Mucosa of stomach (tissue), 1 donor: ENCODE measurements around the gene MAST4.

Experiments used
- H3K27me3 ChIP-seq: one replicate; pipeline ENCODE4 v1.7.0; 2013; ENCODE audit warnings: mild to moderate bottlenecking, low read length; ENCODE audit not compliant: control insufficient read depth, insufficient read depth
- H3K36me3 ChIP-seq: one replicate; pipeline ENCODE4 v1.7.0; 2013; ENCODE audit warnings: low read length; ENCODE audit not compliant: control insufficient read depth, insufficient read depth
- H3K4me1 ChIP-seq: one replicate; pipeline ENCODE4 v1.7.0; 2013; ENCODE audit warnings: mild to moderate bottlenecking, low read length; ENCODE audit not compliant: control insufficient read depth, insufficient read depth
- H3K4me3 ChIP-seq: one replicate; pipeline ENCODE4 v1.7.0; 2013; ENCODE audit warnings: low read length
- H3K9ac ChIP-seq: one replicate; pipeline ENCODE4 v1.7.0; 2013; ENCODE audit warnings: mild to moderate bottlenecking, low read length, moderate library complexity
- H3K9me3 ChIP-seq: one replicate; pipeline ENCODE4 v1.7.0; 2013; ENCODE audit warnings: mild to moderate bottlenecking, low read length, moderate library complexity; ENCODE audit not compliant: control insufficient read depth
- donor health status: Pancreatic carcinoma.

The MAST4 gene

GRCh38 chr5:67025457-67025856, 429.3 kb downstream of the MAST4 start:
- no peak overlapping the region for H3K9ac ChIP-seq
- no peak overlapping the region for H3K4me3 ChIP-seq
- no peaks in the 10 kb centered on the region for H3K36me3 ChIP-seq
- H3K4me1 ChIP-seq, result peaks cover 14% of the 10 kb centered on the region
- H3K27me3 ChIP-seq, result no peaks in the 10 kb centered on the region
- no peaks in the 10 kb centered on the region for H3K9me3 ChIP-seq

- Histone ChIP-seq H3K9ac (no peak overlapping the region), H3K27me3 (no peaks in the 10 kb centered on the region), H3K4me3 (no peak overlapping the region), H3K4me1 (peaks cover 11% of the 10 kb centered on the region), H3K9me3 (no peaks in the 10 kb centered on the region), H3K36me3 (no peaks in the 10 kb centered on the region)
Observed at GRCh38 chr5:67026278-67026677, 430.1 kb downstream of the MAST4 start.

GRCh38 chr5:67027171-67027570, 431.0 kb downstream of the MAST4 start:
- no peak overlapping the region for H3K4me3 ChIP-seq
- no peaks in the 10 kb centered on the region for H3K9me3 ChIP-seq
- peaks cover 8% of the 10 kb centered on the region for H3K4me1 ChIP-seq
- H3K36me3 ChIP-seq, result no peaks in the 10 kb centered on the region
- no peaks in the 10 kb centered on the region for H3K27me3 ChIP-seq
- no peak overlapping the region for H3K9ac ChIP-seq

GRCh38 chr5:67028371-67028770, 432.2 kb downstream of the MAST4 start:
- H3K9me3 ChIP-seq, result no peaks in the 10 kb centered on the region
- peaks cover 8% of the 10 kb centered on the region for H3K4me1 ChIP-seq
- H3K36me3 ChIP-seq, result no peaks in the 10 kb centered on the region
- H3K4me3 ChIP-seq, result no peak overlapping the region
- H3K9ac ChIP-seq, result no peak overlapping the region
- H3K27me3 ChIP-seq, result no peaks in the 10 kb centered on the region

GRCh38 chr5:67028941-67029340, 432.7 kb downstream of the MAST4 start:
- no peak overlapping the region for H3K9ac ChIP-seq
- no peak overlapping the region for H3K4me3 ChIP-seq
- no peaks in the 10 kb centered on the region for H3K36me3 ChIP-seq
- no peaks in the 10 kb centered on the region for H3K9me3 ChIP-seq
- H3K27me3 ChIP-seq, result no peaks in the 10 kb centered on the region
- H3K4me1 ChIP-seq, result peaks cover 10% of the 10 kb centered on the region

- no peak overlapping the region for H3K9ac ChIP-seq
- H3K4me1 ChIP-seq, result peaks cover 14% of the 10 kb centered on the region
- no peaks in the 10 kb centered on the region for H3K9me3 ChIP-seq
- no peaks in the 10 kb centered on the region for H3K27me3 ChIP-seq
- H3K4me3 ChIP-seq, result no peak overlapping the region
- no peaks in the 10 kb centered on the region for H3K36me3 ChIP-seq
Observed at GRCh38 chr5:67029481-67029880, 433.3 kb downstream of the MAST4 start.

- no peaks in the 10 kb centered on the region for H3K9me3 ChIP-seq
- H3K36me3 ChIP-seq, result no peaks in the 10 kb centered on the region
- H3K4me1 ChIP-seq, result peaks cover 14% of the 10 kb centered on the region
- no peaks in the 10 kb centered on the region for H3K27me3 ChIP-seq
- H3K4me3 ChIP-seq, result no peak overlapping the region
- H3K9ac ChIP-seq, result no peak overlapping the region
Observed at GRCh38 chr5:67030289-67031056, 434.3 kb downstream of the MAST4 start.

- Histone ChIP-seq H3K9ac (no peak overlapping the region), H3K9me3 (no peaks in the 10 kb centered on the region), H3K4me3 (no peak overlapping the region), H3K4me1 (peaks cover 13% of the 10 kb centered on the region), H3K36me3 (no peaks in the 10 kb centered on the region), H3K27me3 (no peaks in the 10 kb centered on the region)
Observed at GRCh38 chr5:67031057-67031443, 434.9 kb downstream of the MAST4 start.

GRCh38 chr5:67031692-67032091, 435.5 kb downstream of the MAST4 start:
- no peak overlapping the region for H3K9ac ChIP-seq
- H3K27me3 ChIP-seq, result no peaks in the 10 kb centered on the region
- no peaks in the 10 kb centered on the region for H3K9me3 ChIP-seq
- no peak overlapping the region for H3K4me3 ChIP-seq
- peaks cover 7% of the 10 kb centered on the region for H3K4me1 ChIP-seq
- no peaks in the 10 kb centered on the region for H3K36me3 ChIP-seq

GRCh38 chr5:67032921-67033664, 436.9 kb downstream of the MAST4 start:
- Histone ChIP-seq H3K9me3 (no peaks in the 10 kb centered on the region), H3K27me3 (no peaks in the 10 kb centered on the region), H3K4me3 (no peak overlapping the region), H3K9ac (no peak overlapping the region), H3K36me3 (no peaks in the 10 kb centered on the region), H3K4me1 (peaks cover 6% of the 10 kb centered on the region)

GRCh38 chr5:67033880-67034651, 437.9 kb downstream of the MAST4 start:
- Histone ChIP-seq H3K4me1 (peaks cover 6% of the 10 kb centered on the region), H3K9me3 (no peaks in the 10 kb centered on the region), H3K27me3 (no peaks in the 10 kb centered on the region), H3K36me3 (no peaks in the 10 kb centered on the region), H3K4me3 (no peak overlapping the region), H3K9ac (no peak overlapping the region)
